Gastrocnemius medialis (tissue), 4 donors: ENCODE results near the gene CCR1. TPM values are rescaled to one million over a fixed set of nuclear protein-coding genes. Genes with fewer than 3 reads are reported as not detected.

Experiments
- ATAC-seq, 2 donors: fragments of 150-250 bp; one replicate each; pipeline ENCODE4 v1.9.1; 2016
- DNase-seq, 2 donors: peaks; one replicate each; pipeline ENCODE4 v3.0.0-alpha.2; 2019
- H3K27ac ChIP-seq, 4 donors: fragments of 200-600 bp; sonication (generic); 1 replicate in 1 of 4; 2 replicates in 3 of 4; pipeline ENCODE4 v1.5.1; 2016 to 2018; ENCODE audit warnings: mild to moderate bottlenecking in 2 of 4, moderate library complexity in 1 of 4
- H3K27me3 ChIP-seq, 3 donors: fragments of 200-600 bp; sonication (generic) in 2 of 3; 1 replicate in 1 of 3; 2 replicates in 2 of 3; pipeline versions ENCODE4 v1.5.1 to v1.6.0; 2016 to 2019; ENCODE audit warnings: mild to moderate bottlenecking in 1 of 3, moderate library complexity in 1 of 3
- H3K36me3 ChIP-seq, 2 donors: fragments of 200-600 bp; sonication (generic) in 1 of 2; one replicate each; pipeline ENCODE4 v1.5.1; 2017 to 2018
- H3K4me1 ChIP-seq, 2 donors: fragments of 200-600 bp; sonication (generic) in 1 of 2; one replicate each; pipeline ENCODE4 v1.5.1; 2016 to 2017; ENCODE audit warnings: mild to moderate bottlenecking in 2 of 2
- H3K4me3 ChIP-seq, 4 donors: fragments of 200-600 bp; sonication (generic) in 3 of 4; 1 replicate in 1 of 4; 2 replicates in 3 of 4; pipeline ENCODE4 v1.5.1; 2016 to 2019; ENCODE audit warnings: mild to moderate bottlenecking in 2 of 4
- H3K9me3 ChIP-seq, 3 donors: fragments of 200-600 bp; sonication (generic) in 2 of 3; 1 replicate in 1 of 3; 2 replicates in 2 of 3; pipeline ENCODE4 v1.5.1; 2016 to 2019
- POLR2A ChIP-seq, 2 donors: fragments of 450-650 bp; IDR thresholded peaks; one replicate each; pipeline ENCODE4 v1.6.1; 2017; ENCODE audit warnings: antibody characterized with exemption in 2 of 2, mild to moderate bottlenecking in 2 of 2, moderate library complexity in 2 of 2
- in situ Hi-C, 4 donors: fragments of 200-750 bp; cut with MboI; loops; one replicate each; pipeline versions ENCODE4 v1.15.0 to v1.8.0; 2017; ENCODE audit warnings: low sequenced_read_pairs in 4 of 4
- intact Hi-C: fragments of 100-400 bp; cut with DNase I; formaldehyde crosslinking; loops from one replicate; pipeline ENCODE4 v1.15.1; 2023; ENCODE audit warnings: low total_unique reads
- total RNA-seq, 4 donors: library from RNA; depleted of rRNA; stranded (reverse); fragments of >200 nt; gene quantifications; one replicate each; pipeline versions ENCODE4 v1.1.0 to v1.2.3, GENCODE V29; 2016
- TF ChIP-seq, protein P1 (sequence below), 5 experiments: fragments of 450-650 bp in 3 of 5; fragments of 200-600 bp in 2 of 5; sonication (generic) in 2 of 5; IDR thresholded peaks in 4 of 5; conservative IDR thresholded peaks in 1 of 5; 1 replicate in 4 of 5; 2 replicates in 1 of 5; pipeline ENCODE4 v1.5.1; 2016 to 2019; ENCODE audit warnings: antibody characterized with exemption in 5 of 5, mild to moderate bottlenecking in 3 of 5, moderate library complexity in 3 of 5

Gene CCR1
- total RNA-seq, 4 donors from 2014 or later, result 0.53 to 2.3 (median 1.9) TPM

DNA sequence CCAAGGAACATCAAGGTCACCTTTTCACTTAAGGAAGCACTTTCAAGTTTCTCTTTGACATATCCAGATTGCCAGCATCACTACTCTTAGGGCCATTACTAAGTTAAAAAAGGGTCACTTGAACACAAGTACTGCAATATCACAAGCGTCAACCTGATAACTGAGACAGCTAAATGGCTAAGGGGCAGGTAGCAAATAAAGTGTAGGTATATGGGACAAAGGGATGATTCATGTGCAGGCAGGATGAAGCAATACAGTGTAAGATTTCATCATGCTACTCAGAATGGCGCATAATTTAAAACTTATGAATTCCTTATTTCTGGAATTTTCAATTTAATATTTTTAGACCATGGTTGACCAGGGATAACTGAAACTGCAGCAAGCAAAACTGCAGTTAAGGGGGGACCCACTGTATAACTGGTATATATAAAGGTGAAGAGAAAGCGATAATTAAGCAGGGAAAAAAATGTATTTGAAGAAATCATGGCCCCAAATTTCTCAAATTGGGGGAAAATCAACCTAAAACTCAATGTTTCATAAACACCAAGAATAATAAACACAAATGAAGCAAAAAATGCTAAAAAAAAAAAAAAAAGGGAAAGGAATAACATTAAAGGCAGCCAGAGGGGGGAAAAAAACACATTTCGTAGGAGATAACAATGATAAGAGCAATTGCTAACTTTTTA is 13.1 kb downstream of the CCR1 start:
- intact Hi-C loops, result no loop called here
- no peak overlapping the region for H3K27ac ChIP-seq
- no peaks in the 10 kb centered on the region for H3K4me1 ChIP-seq
- no peaks in the 10 kb centered on the region for H3K27me3 ChIP-seq
- no peaks in the 10 kb centered on the region for H3K36me3 ChIP-seq
- DNase-seq (no peak), ATAC-seq (no peak)
- no peak for TF ChIP-seq POLR2A (IDR thresholded peaks at IDR 0.05)
- no peak overlapping the region for H3K4me3 ChIP-seq
- in situ Hi-C loops, result no loop called here
- no peaks in the 10 kb centered on the region for H3K9me3 ChIP-seq

- no peak for ATAC-seq
- intact Hi-C loops (no loop called here), in situ Hi-C loops (no loop called here)
- TF ChIP-seq, protein P1, sequence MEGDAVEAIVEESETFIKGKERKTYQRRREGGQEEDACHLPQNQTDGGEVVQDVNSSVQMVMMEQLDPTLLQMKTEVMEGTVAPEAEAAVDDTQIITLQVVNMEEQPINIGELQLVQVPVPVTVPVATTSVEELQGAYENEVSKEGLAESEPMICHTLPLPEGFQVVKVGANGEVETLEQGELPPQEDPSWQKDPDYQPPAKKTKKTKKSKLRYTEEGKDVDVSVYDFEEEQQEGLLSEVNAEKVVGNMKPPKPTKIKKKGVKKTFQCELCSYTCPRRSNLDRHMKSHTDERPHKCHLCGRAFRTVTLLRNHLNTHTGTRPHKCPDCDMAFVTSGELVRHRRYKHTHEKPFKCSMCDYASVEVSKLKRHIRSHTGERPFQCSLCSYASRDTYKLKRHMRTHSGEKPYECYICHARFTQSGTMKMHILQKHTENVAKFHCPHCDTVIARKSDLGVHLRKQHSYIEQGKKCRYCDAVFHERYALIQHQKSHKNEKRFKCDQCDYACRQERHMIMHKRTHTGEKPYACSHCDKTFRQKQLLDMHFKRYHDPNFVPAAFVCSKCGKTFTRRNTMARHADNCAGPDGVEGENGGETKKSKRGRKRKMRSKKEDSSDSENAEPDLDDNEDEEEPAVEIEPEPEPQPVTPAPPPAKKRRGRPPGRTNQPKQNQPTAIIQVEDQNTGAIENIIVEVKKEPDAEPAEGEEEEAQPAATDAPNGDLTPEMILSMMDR (IDR thresholded peaks at IDR 0.05 in 4 of 5, conservative IDR thresholded peaks at IDR 0.05 in 1 of 5), result no peak
- no peak for TF ChIP-seq POLR2A (IDR thresholded peaks at IDR 0.05)
- Histone ChIP-seq H3K27me3 (no peaks in the 10 kb centered on the region), H3K4me1 (no peaks in the 10 kb centered on the region), H3K9me3 (no peaks in the 10 kb centered on the region), H3K4me3 (no peak overlapping the region), H3K36me3 (no peaks in the 10 kb centered on the region), H3K27ac (no peak overlapping the region)
- no peak for DNase-seq
These were observed 14.7 kb downstream of the CCR1 start for GRCh38 chr3:46193436-46193835.

GRCh38 chr3:46192939-46193338 is 15.2 kb downstream of the CCR1 start:
- no peaks in the 10 kb centered on the region for H3K4me1 ChIP-seq
- no peak for TF ChIP-seq POLR2A (IDR thresholded peaks at IDR 0.05)
- TF ChIP-seq, protein P1 (IDR thresholded peaks at IDR 0.05 in 4 of 5, conservative IDR thresholded peaks at IDR 0.05 in 1 of 5), result no peak

GRCh38 chr3:46191730-46192129 is 16.4 kb downstream of the CCR1 start:
- Histone ChIP-seq H3K27me3 (no peaks in the 10 kb centered on the region), H3K9me3 (no peaks in the 10 kb centered on the region), H3K4me3 (no peak overlapping the region), H3K27ac (no peak overlapping the region), H3K4me1 (no peaks in the 10 kb centered on the region), H3K36me3 (no peaks in the 10 kb centered on the region)
- ATAC-seq (no peak), DNase-seq (no peak)
- TF ChIP-seq POLR2A (IDR thresholded peaks at IDR 0.05), result no peak
- TF ChIP-seq, protein P1 (IDR thresholded peaks at IDR 0.05 in 4 of 5, conservative IDR thresholded peaks at IDR 0.05 in 1 of 5), result no peak
- in situ Hi-C loops, result no loop called here
- intact Hi-C loops, result no loop called here

More at GRCh38 chr3:46192939-46193338, 15.2 kb downstream of the CCR1 start:
- Histone ChIP-seq H3K27me3 (no peaks in the 10 kb centered on the region), H3K27ac (no peak overlapping the region), H3K4me3 (no peak overlapping the region), H3K9me3 (no peaks in the 10 kb centered on the region), H3K36me3 (no peaks in the 10 kb centered on the region)
- in situ Hi-C loops, result no loop called here
- no peak for ATAC-seq
- DNase-seq, result no peak
- intact Hi-C loops, result no loop called here

GRCh38 chr3:46188708-46189107 is 19.4 kb downstream of the CCR1 start:
- intact Hi-C loops, result no loop called here
- ATAC-seq, result no peak
- DNase-seq, result no peak
- no peak for TF ChIP-seq POLR2A (IDR thresholded peaks at IDR 0.05)
- TF ChIP-seq, protein P1 (IDR thresholded peaks at IDR 0.05 in 4 of 5, conservative IDR thresholded peaks at IDR 0.05 in 1 of 5), result no peak
- H3K27me3 ChIP-seq, result no peaks in the 10 kb centered on the region
- no peak overlapping the region for H3K4me3 ChIP-seq
- no peaks in the 10 kb centered on the region for H3K36me3 ChIP-seq
- in situ Hi-C loops, result no loop called here
- H3K9me3 ChIP-seq, result no peaks in the 10 kb centered on the region
- no peaks in the 10 kb centered on the region for H3K4me1 ChIP-seq
- H3K27ac ChIP-seq, result no peak overlapping the region
